ENCODE measurements around the gene DRC3. TPM values are rescaled to one million over a fixed set of nuclear protein-coding genes. Genes with fewer than 3 reads are reported as not detected.

The DRC3 gene
- total and polyA plus RNA-seq, 4 donors = 0.61 to 1.5 (median 1.1) TPM

- TF ChIP-seq CTCF (IDR thresholded peaks at IDR 0.05; ENCODE audit: low read depth, low read length, missing input control) (no peak), EGR1 (IDR thresholded peaks at IDR 0.05; ENCODE audit: low read depth in 2 of 2) (no peak)
These were observed 10.7 kb downstream of the DRC3 start (continued) for GRCh38 chr17:17983376-17983775.

GRCh38 chr17:17983776-17984175 is 11.1 kb downstream of the DRC3 start:
- H3K36me3 ChIP-seq (ENCODE audit: control insufficient read depth in 4 of 4, insufficient read depth in 3 of 4, low read depth in 1 of 4, low read length in 3 of 4) = no peaks in the 10 kb centered on the region
- peaks cover 0 to 4% (median 0%) of the 10 kb centered on the region in 4 donors for H3K4me1 ChIP-seq (ENCODE audit: control insufficient read depth in 4 of 4, insufficient read depth in 4 of 4, low read length in 3 of 4)
- no peak for DNase-seq (ENCODE audit: low spot score)
- WGBS = 97% methylated on average over 6 of the region's 6 CpGs
- no peak overlapping the region for H3K9ac ChIP-seq (ENCODE audit: low read depth in 1 of 2, low read length in 2 of 2)
- no peaks in the 10 kb centered on the region for H3K27me3 ChIP-seq (ENCODE audit: control insufficient read depth in 4 of 4, insufficient read depth in 4 of 4, low read length in 3 of 4)
- no peak for TF ChIP-seq GABPA (IDR thresholded peaks at IDR 0.05 in 1 of 2, conservative IDR thresholded peaks at IDR 0.05 in 1 of 2)
- no peak for TF ChIP-seq RXRA (IDR thresholded peaks at IDR 0.05)
- TF ChIP-seq FOXA1 (IDR thresholded peaks at IDR 0.05) = no peak
- no peak for TF ChIP-seq CTCF (IDR thresholded peaks at IDR 0.05; ENCODE audit: low read depth, low read length, missing input control)
- no peak for TF ChIP-seq ZBTB33 (IDR thresholded peaks at IDR 0.05)
- no peak for TF ChIP-seq FOXA2 (IDR thresholded peaks at IDR 0.05)
- no peak for TF ChIP-seq REST (IDR thresholded peaks at IDR 0.05)
- TF ChIP-seq TAF1 (conservative IDR thresholded peaks at IDR 0.05) = no peak
- TF ChIP-seq JUND (IDR thresholded peaks at IDR 0.05) = no peak
- no peak for TF ChIP-seq MAX (IDR thresholded peaks at IDR 0.05)
- no peak for TF ChIP-seq RAD21 (IDR thresholded peaks at IDR 0.05)
- TF ChIP-seq EGR1 (IDR thresholded peaks at IDR 0.05; ENCODE audit: low read depth in 2 of 2) = no peak
- no peak for TF ChIP-seq HNF4G (IDR thresholded peaks at IDR 0.05)
- no peak for TF ChIP-seq NR2F2 (IDR thresholded peaks at IDR 0.05)
- TF ChIP-seq YY1 (IDR thresholded peaks at IDR 0.05) = no peak
- no peak for TF ChIP-seq ATF3 (IDR thresholded peaks at IDR 0.05)
- no peak for TF ChIP-seq HNF4A (conservative IDR thresholded peaks at IDR 0.05)
- TF ChIP-seq SP1 (IDR thresholded peaks at IDR 0.05) = no peak
- H3K9me3 ChIP-seq (ENCODE audit: control insufficient read depth in 4 of 4, low read length in 3 of 4) = no peaks in the 10 kb centered on the region
- no peak overlapping the region for H3K27ac ChIP-seq (ENCODE audit: low read depth in 1 of 2, low read length in 2 of 2)
- H3K4me3 ChIP-seq (ENCODE audit: low read depth in 1 of 3, low read length in 3 of 3) = no peak overlapping the region
